Measurements from ENCODE around the gene RNF26.

The RNF26 gene

DNA sequence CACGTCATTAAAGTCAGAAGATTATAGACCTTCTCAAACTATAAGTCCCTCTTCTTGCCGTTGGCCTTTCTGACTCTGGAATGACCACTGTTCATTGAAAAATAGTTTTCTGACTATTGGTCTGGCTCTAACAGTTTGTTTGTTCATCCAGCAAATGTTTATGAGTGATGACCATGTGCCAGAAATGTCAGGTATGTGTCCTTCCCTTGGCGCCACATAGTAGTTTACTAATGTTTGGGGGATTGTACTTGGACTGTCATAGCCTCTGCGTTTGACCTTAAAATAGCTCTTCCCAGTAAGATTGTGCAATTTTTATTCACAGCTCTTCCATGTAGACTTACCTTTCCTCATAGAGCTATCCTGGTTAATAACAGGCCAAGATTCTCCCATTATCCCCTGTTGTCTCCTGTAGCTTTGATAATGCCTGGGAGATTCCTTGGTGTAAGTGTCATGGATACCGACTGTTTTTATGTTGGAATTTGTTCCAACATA is 31.1 kb upstream of the RNF26 start:
- no peaks in the 10 kb centered on the region for H3K9me3 ChIP-seq (ENCODE audit: control insufficient read depth, insufficient read depth, low read length)
- H3K4me1 ChIP-seq (ENCODE audit: control insufficient read depth, insufficient read depth, low read length), result no peaks in the 10 kb centered on the region
- WGBS (ENCODE audit: insufficient coverage, insufficient read length), result no CpG with 5 or more reads among the region's 5 CpGs
- H3K36me3 ChIP-seq (ENCODE audit: control insufficient read depth, insufficient read depth, low read length), result peaks cover 22% of the 10 kb centered on the region; the same call in 1 of the 2 replicates
- DNase-seq (ENCODE audit: low read depth, low spot score), result no peak
- H3K4me3 ChIP-seq (ENCODE audit: low read length), result no peak overlapping the region
- H3K27me3 ChIP-seq (ENCODE audit: control insufficient read depth, insufficient read depth, low read length), result no peaks in the 10 kb centered on the region
- H3K27ac ChIP-seq (ENCODE audit: low read length), result no peak overlapping the region

DNA sequence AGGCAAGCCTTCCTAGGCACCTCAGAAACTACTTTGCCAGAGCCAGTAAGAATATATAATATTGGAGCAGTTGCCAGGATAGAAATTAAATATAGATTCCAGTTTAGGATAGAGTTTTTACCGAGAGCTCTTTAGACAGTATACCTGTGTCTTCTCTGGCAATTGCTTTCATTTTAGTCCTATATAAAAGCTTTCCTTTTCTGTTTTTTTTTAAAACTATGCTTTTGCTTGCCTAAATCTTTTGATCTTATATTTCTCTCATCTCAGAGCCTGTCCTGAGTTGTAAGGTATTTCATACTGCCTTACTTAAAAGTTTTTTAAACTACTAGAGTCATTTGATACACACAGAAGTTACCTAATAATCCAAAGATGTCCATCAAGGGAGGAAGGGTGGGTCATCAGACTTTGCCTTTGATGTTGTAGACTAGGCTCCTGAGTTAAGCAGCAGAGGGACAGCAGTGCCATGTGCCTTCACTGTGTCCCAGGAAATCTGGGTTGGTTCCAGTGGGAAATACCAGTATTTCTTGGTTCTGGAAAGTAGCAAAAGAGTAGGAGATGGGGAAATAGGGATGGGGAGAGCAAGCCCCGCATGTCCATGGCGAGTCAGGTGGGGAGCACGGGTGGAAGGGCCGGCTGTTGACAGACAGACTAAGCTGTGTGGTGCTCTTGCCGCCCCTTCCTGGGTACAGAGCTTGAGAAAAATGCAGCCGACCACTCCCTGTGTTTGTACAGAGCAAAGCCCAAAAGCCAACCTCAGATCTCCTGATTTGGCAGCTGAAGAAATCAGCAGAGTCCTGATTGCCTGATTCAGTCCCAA is 28.6 kb upstream of the RNF26 start:
- H3K36me3 ChIP-seq (ENCODE audit: control insufficient read depth, insufficient read depth, low read length), result peaks cover 10% of the 10 kb centered on the region; the same call in 1 of the 2 replicates
- no CpG with 5 or more reads among the region's 7 CpGs for WGBS (ENCODE audit: insufficient coverage, insufficient read length)

DNA sequence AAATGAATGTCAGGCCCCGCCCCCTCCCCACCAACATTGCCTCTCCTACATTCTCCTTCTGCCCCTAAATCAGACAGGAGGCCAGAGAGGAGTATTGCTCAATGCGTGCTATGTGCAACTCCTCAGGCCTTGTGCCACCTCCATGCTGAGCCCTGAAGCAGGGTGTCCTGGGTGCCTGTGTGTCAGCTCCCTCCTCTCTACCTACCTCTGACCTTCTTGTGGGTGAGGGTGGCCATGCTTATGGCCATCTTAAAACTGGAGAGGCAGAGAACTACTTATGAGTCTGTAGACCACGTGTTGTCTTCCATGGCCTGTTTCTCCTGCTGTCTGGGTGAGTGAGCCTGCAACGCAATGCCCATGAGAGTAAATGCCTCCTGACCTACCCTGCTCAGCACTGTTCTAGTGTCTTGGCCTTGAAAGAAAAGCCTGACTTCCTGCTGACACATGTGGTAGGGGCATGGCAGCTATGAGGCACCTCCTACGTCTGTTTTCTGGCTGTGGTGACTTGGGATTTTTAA is 27.9 kb upstream of the RNF26 start:
- no peak overlapping the region for H3K4me3 ChIP-seq (ENCODE audit: low read length)
- no peaks in the 10 kb centered on the region for H3K27me3 ChIP-seq (ENCODE audit: control insufficient read depth, insufficient read depth, low read length)
- WGBS (ENCODE audit: insufficient coverage, insufficient read length), result no CpG with 5 or more reads among the region's 5 CpGs
- peaks cover 13% of the 10 kb centered on the region; the same call in 1 of the 2 replicates for H3K36me3 ChIP-seq (ENCODE audit: control insufficient read depth, insufficient read depth, low read length)
- no peak overlapping the region for H3K27ac ChIP-seq (ENCODE audit: low read length)
- H3K9me3 ChIP-seq (ENCODE audit: control insufficient read depth, insufficient read depth, low read length), result no peaks in the 10 kb centered on the region
- no peaks in the 10 kb centered on the region for H3K4me1 ChIP-seq (ENCODE audit: control insufficient read depth, insufficient read depth, low read length)
- no peak for DNase-seq (ENCODE audit: low read depth, low spot score)

More for the DNA sequence above, 28.6 kb upstream of the RNF26 start:
- Histone ChIP-seq H3K27ac (ENCODE audit: low read length) (no peak overlapping the region), H3K4me1 (ENCODE audit: control insufficient read depth, insufficient read depth, low read length) (no peaks in the 10 kb centered on the region), H3K9me3 (ENCODE audit: control insufficient read depth, insufficient read depth, low read length) (no peaks in the 10 kb centered on the region), H3K4me3 (ENCODE audit: low read length) (no peak overlapping the region), H3K27me3 (ENCODE audit: control insufficient read depth, insufficient read depth, low read length) (no peaks in the 10 kb centered on the region)
- no peak for DNase-seq (ENCODE audit: low read depth, low spot score)

DNA sequence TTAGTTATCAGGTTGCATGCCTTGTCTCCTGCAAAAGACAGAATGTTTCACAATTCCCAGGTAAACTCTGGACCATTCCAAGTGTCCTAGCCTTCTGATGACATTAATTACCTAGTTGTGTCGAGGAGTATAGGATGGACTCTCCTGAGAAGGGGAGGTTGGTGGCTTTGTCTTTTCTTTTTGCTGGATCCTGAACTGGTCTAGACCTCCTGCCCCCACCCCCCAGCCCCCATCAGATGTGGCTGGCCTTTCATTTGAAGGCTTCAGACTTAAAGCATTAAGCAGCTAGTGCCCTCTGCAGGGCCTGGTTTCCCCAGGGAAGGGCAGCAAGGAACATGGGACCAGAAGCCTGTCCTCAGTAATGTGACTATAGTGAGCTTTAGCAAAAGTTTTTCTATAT is 27.1 kb upstream of the RNF26 start:
- Histone ChIP-seq H3K27ac (ENCODE audit: low read length) (no peak overlapping the region), H3K36me3 (ENCODE audit: control insufficient read depth, insufficient read depth, low read length) (peaks cover 16% of the 10 kb centered on the region; the same call in 1 of the 2 replicates)

DNA sequence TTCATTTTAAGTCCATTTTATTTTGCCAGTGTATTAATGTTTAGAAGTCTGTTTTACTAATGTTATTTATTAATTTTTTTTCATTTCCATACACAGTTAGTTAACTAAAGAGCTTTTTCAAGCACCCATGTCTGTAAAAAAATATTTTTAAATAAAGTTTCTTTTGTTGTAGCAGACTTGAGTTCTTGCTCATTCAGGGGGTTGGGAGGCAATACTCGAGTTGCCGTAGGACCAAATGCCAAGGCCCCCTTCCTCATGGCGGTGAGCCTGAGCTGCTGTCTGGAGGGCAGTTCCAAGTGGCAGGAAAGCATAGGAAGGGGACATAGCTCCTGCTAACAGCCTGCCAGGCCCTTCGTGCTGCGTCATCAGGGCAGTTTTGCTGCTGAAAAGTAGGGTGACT is 26.4 kb upstream of the RNF26 start:
- Histone ChIP-seq H3K9me3 (ENCODE audit: control insufficient read depth, insufficient read depth, low read length) (no peaks in the 10 kb centered on the region), H3K4me3 (ENCODE audit: low read length) (no peak overlapping the region), H3K4me1 (ENCODE audit: control insufficient read depth, insufficient read depth, low read length) (no peaks in the 10 kb centered on the region), H3K27ac (ENCODE audit: low read length) (no peak overlapping the region), H3K27me3 (ENCODE audit: control insufficient read depth, insufficient read depth, low read length) (no peaks in the 10 kb centered on the region), H3K36me3 (ENCODE audit: control insufficient read depth, insufficient read depth, low read length) (peaks cover 18% of the 10 kb centered on the region; the same call in 1 of the 2 replicates)
- DNase-seq (ENCODE audit: low read depth, low spot score), result no peak
- WGBS (ENCODE audit: insufficient coverage, insufficient read length), result no CpG with 5 or more reads among the region's 5 CpGs

More for the DNA sequence above, 27.1 kb upstream of the RNF26 start:
- Histone ChIP-seq H3K27me3 (ENCODE audit: control insufficient read depth, insufficient read depth, low read length) (no peaks in the 10 kb centered on the region), H3K4me3 (ENCODE audit: low read length) (no peak overlapping the region), H3K9me3 (ENCODE audit: control insufficient read depth, insufficient read depth, low read length) (no peaks in the 10 kb centered on the region), H3K4me1 (ENCODE audit: control insufficient read depth, insufficient read depth, low read length) (no peaks in the 10 kb centered on the region)
- no peak for DNase-seq (ENCODE audit: low read depth, low spot score)
- WGBS (ENCODE audit: insufficient coverage, insufficient read length), result no CpG with 5 or more reads among the region's 1 CpG

DNA sequence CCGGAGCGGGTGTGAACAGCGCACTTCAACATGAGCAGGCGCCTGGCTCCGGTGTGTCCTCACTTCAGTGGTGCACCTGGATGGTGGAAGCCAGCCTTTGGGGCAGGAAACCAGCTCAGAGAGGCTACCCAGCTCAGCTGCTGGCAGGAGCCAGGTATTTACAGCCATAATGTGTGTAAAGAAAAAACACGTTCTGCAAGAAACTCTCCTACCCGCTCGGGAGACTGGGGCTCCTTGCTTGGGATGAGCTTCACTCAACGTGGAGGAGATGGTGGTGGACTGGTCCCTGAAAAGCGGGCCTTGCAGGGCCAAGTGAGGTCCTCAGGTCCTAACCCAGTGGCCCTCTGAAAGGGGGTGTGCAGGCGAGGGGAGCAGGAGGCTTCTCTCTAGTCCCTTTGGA is 24.9 kb upstream of the RNF26 start:
- H3K36me3 ChIP-seq (ENCODE audit: control insufficient read depth, insufficient read depth, low read length), result peaks cover 13% of the 10 kb centered on the region; the same call in 1 of the 2 replicates
- no CpG with 5 or more reads among the region's 11 CpGs for WGBS (ENCODE audit: insufficient coverage, insufficient read length)

DNA sequence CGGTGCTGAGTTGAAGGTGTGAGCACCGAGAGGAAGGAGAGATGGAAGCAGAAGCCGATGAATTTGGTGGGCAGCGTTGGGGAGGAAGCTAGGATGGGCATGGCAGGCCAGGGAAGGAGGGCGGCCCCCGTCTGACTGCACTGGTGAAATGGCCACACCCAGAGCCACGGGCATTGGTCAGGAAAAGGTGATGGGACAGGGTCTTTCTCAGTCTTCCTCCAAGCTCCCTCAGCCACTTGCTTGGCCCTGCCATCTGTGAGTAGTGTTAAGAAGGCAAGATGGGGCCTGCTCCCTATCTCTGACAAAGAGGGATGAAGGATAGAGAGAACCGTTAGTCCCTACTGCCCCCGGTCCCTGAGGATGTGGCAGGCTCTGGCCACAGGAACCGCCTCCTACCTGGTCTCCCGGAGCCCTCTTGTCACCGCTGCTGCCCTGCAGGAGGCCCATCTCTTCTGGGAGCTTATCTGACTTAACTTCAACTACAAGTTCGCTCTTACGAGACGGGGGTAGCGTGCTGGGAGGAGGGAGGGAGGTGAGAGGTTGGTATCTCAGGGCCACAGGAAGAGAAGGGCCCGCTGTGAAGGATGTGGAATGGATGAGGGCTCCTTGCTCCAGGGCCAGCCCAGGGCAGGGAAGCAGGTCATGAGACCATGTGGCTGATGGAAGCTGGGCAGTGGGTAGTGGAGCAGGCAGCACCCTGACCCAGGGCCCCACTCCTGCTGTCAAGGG is 24.2 kb upstream of the RNF26 start:
- H3K36me3 ChIP-seq (ENCODE audit: control insufficient read depth, insufficient read depth, low read length), result peaks cover 13% of the 10 kb centered on the region; the same call in 1 of the 2 replicates
- H3K27me3 ChIP-seq (ENCODE audit: control insufficient read depth, insufficient read depth, low read length), result no peaks in the 10 kb centered on the region
- no peak for DNase-seq (ENCODE audit: low read depth, low spot score)
- no peak overlapping the region for H3K4me3 ChIP-seq (ENCODE audit: low read length)
- peaks cover 4% of the 10 kb centered on the region for H3K4me1 ChIP-seq (ENCODE audit: control insufficient read depth, insufficient read depth, low read length)
- H3K9me3 ChIP-seq (ENCODE audit: control insufficient read depth, insufficient read depth, low read length), result no peaks in the 10 kb centered on the region
- no peak overlapping the region for H3K27ac ChIP-seq (ENCODE audit: low read length)
- WGBS (ENCODE audit: insufficient coverage, insufficient read length), result no CpG with 5 or more reads among the region's 17 CpGs

More for the DNA sequence above, 24.9 kb upstream of the RNF26 start:
- no peaks in the 10 kb centered on the region for H3K9me3 ChIP-seq (ENCODE audit: control insufficient read depth, insufficient read depth, low read length)
- no peak for DNase-seq (ENCODE audit: low read depth, low spot score)
- no peak overlapping the region for H3K4me3 ChIP-seq (ENCODE audit: low read length)
- H3K27me3 ChIP-seq (ENCODE audit: control insufficient read depth, insufficient read depth, low read length), result no peaks in the 10 kb centered on the region
- no peak overlapping the region for H3K27ac ChIP-seq (ENCODE audit: low read length)
- H3K4me1 ChIP-seq (ENCODE audit: control insufficient read depth, insufficient read depth, low read length), result no peaks in the 10 kb centered on the region

DNA sequence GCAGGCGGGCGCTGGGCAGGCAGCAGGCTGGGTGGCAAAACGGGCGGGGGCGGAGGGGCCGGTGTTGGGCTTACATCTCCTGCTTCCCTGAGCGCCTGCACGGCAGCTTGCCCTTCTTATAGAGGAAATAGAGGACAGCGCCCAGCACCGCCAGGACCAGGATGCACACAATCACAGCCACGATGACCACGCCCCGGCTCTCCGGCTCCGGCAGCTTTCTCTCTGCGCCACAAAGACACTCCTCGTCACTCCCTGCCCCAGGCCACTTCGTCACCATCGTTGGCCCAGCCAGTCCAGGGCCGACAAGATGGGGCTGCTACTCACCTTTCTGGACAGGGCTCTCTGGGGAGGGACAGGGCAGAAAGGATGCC is 23.7 kb upstream of the RNF26 start:
- peaks cover 13% of the 10 kb centered on the region; the same call in 1 of the 2 replicates for H3K36me3 ChIP-seq (ENCODE audit: control insufficient read depth, insufficient read depth, low read length)
- no CpG with 5 or more reads among the region's 20 CpGs for WGBS (ENCODE audit: insufficient coverage, insufficient read length)
- no peaks in the 10 kb centered on the region for H3K9me3 ChIP-seq (ENCODE audit: control insufficient read depth, insufficient read depth, low read length)

DNA sequence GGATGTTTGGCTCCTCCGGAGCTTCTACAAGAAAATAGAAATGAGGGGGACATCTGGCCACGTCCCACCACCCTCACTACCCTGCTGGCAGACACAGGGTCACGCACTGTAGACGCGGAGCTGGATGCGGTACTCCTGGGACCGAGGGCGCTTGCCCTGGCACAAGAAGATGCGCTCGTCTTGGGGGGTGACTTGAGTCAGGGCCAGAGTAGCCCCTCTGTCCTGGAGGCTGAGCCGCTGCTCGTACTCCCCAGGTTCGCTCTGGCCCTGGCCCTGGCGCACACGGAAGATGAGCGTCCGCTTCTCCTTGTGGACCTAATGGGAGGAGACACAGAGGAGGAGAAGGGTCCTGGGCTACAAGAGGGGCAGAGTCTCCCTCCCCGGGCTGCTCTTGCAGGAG is 19.6 kb upstream of the RNF26 start:
- Histone ChIP-seq H3K4me3 (ENCODE audit: low read length) (no peak overlapping the region), H3K9me3 (ENCODE audit: control insufficient read depth, insufficient read depth, low read length) (no peaks in the 10 kb centered on the region), H3K27me3 (ENCODE audit: control insufficient read depth, insufficient read depth, low read length) (peaks cover 7% of the 10 kb centered on the region), H3K36me3 (ENCODE audit: control insufficient read depth, insufficient read depth, low read length) (peaks cover 10% of the 10 kb centered on the region; the same call in 1 of the 2 replicates), H3K27ac (ENCODE audit: low read length) (no peak overlapping the region), H3K4me1 (ENCODE audit: control insufficient read depth, insufficient read depth, low read length) (peaks cover 22% of the 10 kb centered on the region)
- no peak for DNase-seq (ENCODE audit: low read depth, low spot score)
- WGBS (ENCODE audit: insufficient coverage, insufficient read length), result no CpG with 5 or more reads among the region's 18 CpGs

More for the DNA sequence above, 23.7 kb upstream of the RNF26 start:
- no peak for DNase-seq (ENCODE audit: low read depth, low spot score)
- Histone ChIP-seq H3K4me1 (ENCODE audit: control insufficient read depth, insufficient read depth, low read length) (peaks cover 5% of the 10 kb centered on the region), H3K27me3 (ENCODE audit: control insufficient read depth, insufficient read depth, low read length) (peaks cover 3% of the 10 kb centered on the region), H3K27ac (ENCODE audit: low read length) (no peak overlapping the region), H3K4me3 (ENCODE audit: low read length) (no peak overlapping the region)

Measured in iPS DF 6.9 (cell line).